Limb (tissue), 2 donors: ENCODE results near the gene CRIP1.

Experiments used
- DNase-seq, 2 donors: peaks; one replicate each; pipeline ENCODE4 v3.0.0-alpha.2; 2016; ENCODE audit errors: extremely low spot score in 2 of 2

The CRIP1 gene

DNA sequence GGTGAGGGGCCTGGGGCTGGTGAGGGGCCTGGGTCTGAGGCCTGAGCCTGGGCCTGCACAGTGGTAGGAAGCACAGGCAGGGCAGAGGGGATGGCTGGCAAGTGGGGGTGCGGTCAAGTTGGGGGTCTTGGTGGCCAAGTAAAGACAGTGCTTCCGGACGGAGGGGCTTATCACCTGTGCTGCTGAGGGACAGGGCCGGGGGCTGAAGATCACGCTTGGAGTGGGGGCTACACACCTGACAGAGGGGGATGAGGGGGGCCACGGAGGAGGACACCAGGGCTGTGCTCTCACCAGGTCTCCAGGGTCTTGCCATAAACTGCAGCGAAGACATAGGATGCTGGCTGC, 16.6 kb downstream of the CRIP1 start:
- no peak for DNase-seq

GRCh38 chr14:105503935-105504692, 17.4 kb downstream of the CRIP1 start:
- no peak for DNase-seq

DNA sequence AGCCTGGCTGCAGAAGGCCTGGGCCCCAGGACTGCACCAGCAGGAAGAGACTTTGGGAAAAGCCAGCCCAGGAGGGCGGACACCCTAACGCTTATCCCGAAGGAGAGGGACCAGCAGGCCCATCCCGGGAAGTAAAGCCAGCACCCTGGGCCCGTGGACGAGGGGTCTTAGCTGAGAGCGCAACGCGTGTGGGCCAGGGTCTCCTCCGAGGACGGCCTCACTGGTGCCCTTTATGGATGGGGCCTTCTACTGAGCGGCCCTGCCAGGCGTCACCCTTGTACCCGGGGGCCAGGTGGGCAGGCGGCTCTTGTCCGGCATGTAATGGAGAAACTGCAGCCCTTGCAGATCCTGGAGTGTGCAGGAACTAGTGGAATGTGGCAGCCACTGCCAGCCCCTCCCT, 18.4 kb downstream of the CRIP1 start:
- no peak for DNase-seq

- no peak for DNase-seq
These were observed 20.6 kb downstream of the CRIP1 start for GRCh38 chr14:105507247-105507646.

GRCh38 chr14:105508069-105508468, 21.4 kb downstream of the CRIP1 start:
- DNase-seq = no peak

DNA sequence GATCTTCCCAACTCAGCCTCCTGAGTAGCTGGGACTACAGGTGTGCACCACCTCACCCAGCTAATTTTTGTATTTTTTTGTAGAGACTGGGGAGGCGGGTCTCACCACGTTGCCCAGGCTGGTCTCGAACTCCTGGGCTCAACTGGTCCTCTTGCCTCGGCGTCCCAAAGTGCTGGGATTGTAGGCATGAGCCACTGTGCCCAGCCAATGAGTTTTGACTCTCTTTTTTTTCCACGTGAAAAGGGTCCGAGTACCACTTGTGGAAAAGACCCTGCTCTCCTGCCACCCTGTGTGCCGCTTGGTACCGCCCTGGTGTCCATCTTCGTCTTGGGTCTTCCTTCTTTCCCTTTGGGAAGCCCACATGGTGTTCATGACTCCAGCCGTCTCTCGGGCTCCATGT, 21.9 kb downstream of the CRIP1 start:
- DNase-seq = no peak

GRCh38 chr14:105517096-105517495, 30.4 kb downstream of the CRIP1 start:
- DNase-seq = no peak

GRCh38 chr14:105519946-105520698, 33.4 kb downstream of the CRIP1 start:
- DNase-seq = no peak

- DNase-seq = no peak
These were observed 38.6 kb downstream of the CRIP1 start for GRCh38 chr14:105525326-105525725.

DNA sequence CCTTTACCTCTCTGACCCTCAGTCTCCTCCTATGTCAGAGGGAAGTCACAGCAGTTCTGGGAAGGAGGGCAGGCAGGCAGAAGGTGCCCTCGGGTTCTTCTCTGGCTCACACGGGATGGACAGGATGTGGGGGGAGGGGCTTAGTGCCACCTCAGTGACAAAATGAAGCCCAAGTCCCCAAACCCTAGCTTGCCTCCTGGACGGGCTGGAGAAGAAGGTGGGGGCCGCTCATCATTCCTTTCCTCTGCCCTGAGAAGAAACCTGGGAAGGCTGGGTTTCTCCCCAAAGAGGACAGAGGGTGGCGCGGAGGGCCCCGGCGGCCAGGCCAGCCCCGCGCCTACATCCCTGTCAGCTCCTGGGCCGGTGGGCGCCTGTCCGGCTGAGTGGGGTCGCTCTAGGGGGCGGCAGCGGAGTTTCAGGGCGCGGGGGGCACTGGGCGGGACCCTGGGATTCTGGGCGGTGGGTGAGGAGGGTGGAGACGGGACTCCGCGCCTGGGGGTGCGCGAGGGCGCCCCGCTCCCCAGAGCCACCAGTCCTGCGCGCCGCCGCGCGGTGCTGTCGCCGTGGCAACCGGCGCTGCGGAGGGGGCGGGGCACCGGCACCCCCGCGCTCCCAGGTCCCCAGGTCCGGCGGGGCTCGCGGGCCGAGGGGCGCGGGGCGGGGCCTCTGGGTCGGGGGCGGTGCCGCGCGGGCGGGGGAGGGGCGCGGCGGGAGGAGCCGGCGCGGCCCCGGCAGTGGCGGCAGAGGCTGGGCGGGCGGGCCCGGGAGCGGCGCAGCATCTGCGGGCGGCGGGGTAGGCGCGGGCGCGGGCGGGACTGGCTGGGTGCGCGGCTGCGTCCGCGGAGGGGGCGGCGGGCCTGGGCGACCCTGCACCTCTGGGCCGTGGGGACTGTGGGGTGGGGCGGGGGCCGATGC, 39.4 kb downstream of the CRIP1 start, which contains the start of gene TMEM121:
TMEM121 (plus strand) TSS at position 723 of the 915 bp plus-strand sequence. CDS start 2,252 bp downstream, outside the sequence.
- DNase-seq = peak in 1 of 2 donors; percentile 78

DNA sequence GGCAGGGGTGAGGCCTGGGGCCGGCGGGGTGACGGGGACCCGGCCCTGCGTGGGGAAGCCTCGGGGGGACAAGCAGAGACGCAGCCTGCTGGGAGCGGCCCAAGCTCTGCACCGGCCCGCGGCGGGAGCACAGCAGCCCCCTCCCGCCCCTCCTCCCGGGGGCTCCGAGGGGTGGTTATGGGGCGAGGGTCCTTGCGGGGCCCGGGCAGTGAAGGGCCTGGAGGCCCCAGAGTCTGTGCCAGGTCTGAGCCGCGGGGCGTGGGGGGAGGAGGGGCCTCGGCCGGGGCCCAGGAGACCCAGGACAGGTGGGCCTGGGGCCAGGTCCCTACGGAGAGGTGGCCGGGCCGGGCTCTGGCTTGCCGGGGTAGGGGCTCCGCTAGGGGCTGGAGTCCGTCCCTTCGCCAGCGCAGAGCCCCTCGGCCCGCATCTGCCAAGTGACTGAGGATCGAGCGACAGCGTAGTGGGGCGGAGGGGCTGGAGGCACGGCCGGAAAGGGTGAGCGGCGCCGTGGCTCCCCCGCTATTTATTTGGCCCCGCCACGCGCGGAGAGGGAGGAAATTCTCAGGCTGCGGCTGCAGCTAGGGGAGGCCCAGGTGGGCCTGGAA, 40.2 kb downstream of the CRIP1 start:
- peak in 1 of 2 donors; percentile 65 for DNase-seq

DNA sequence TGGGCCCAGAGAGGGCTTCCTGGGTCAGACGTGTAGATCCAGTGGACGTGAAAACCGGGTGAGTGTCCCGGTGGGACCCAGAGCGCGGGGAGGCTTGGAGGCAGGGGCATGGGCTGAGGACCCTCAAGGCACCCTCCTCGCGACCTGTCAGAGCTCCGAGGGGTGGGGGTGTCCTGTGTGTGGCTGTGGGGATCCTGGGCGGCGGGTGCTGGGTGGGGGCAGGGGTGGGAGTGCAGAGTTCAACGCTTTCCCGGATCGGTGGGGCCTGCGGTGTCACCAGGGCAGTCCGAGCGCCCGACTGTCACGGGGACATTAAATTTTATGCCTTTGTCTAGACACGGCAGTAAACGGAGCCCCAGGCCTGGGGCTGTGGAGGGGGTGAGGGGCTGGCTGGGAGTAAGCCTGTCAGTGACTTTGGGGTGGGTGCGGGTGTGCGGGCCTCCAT, 40.7 kb downstream of the CRIP1 start:
- DNase-seq = peak in 1 of 2 donors; percentile 51

DNA sequence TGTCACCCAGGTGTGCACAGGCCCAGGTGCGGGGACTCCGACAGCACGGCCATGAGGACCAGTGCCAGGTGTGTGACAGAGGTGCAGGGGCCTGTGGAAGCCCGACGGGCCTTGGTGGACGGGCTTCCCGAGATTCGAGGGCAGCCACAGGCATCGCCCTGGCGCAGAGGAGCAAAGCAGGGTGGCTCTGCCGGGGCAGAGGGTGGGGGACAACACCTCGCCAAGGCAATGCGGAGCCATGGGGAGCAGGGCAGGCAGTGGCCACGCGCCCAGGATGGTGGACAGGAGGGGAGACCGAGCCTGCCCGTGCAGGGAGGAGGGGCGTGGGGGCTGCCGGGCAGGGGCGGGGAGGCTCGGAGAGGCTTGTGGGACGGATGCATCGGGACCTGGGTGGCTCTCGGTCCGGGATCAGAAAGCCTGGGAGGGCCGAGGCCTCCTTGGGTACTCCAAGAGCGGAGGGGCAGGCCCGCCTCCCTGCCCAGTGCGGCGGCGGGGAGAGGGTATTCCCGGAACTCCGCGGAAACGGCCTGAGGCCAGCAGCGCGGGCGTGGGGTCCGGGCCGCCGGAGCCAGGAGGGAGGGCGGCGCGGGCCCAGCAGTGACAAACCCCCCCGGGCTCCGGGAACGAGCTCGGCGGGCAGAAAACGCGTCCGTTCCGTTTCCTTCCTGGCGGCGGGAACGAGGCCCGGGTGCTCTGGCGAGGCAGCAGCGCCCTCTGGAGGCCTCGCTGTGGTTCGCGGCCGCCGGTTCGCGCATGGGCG, 41.3 kb downstream of the CRIP1 start:
- DNase-seq = peak; percentile 78 to 90

- DNase-seq = peak in 1 of 2 donors; percentile 51
These were observed 42.1 kb downstream of the CRIP1 start for GRCh38 chr14:105528586-105529318.

- no peak for DNase-seq
These were observed 42.6 kb downstream of the CRIP1 start for GRCh38 chr14:105529319-105529568.

- DNase-seq = peak in 1 of 2 donors; percentile 51
These were observed 43.0 kb downstream of the CRIP1 start for GRCh38 chr14:105529569-105530284.

GRCh38 chr14:105530285-105531087, 43.8 kb downstream of the CRIP1 start:
- no peak for DNase-seq

DNA sequence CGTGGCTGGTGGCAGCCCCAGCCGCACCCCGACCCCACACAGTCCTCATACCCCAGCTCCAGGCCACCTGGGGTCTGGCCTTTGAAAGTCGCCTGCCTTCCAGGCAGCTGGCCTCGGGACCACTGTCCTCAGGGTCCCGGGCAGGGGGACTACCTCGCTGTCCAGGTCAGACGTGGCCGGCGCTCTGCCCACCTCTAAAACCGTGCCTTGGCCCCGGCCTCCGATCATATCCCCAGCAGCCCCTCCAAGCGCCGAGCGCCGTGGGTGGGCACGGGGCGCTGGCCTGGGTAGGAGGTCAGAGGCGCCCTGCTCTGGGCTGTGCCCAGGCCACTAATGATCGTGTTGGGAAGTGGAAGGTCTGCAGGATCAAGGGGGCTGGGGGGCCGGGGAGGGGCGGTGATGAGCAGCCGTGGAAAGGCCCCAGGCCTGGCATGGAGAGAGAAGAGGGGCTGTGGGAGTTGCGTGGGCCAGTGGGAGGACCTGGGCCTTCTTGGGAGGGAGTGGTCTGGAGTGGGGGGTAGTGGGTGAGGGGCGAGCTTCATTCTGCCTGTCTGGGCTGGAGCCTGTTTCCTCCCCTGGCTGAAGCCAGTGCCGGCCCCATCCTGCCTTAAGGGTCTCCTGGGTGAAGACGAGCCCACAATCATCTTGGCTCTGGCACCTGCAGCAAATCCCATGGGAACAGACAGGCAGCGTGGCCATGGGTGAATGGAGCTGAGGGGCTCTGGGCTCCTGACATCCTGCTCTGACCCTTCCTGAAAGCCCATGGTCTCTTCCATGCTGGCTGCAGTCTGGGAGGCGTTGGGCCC, 44.6 kb downstream of the CRIP1 start:
- DNase-seq = no peak
